Keratinocyte (primary cell): ENCODE data around the gene RGS17. TPM values are rescaled to one million over a fixed set of nuclear protein-coding genes. Genes with fewer than 3 reads are reported as not detected.
"Not testable (repeated sequence)": the region's sequence is repeated elsewhere in the genome, so short reads cannot be mapped to it uniquely, and the experiment has no call there.

Source experiments
- DNase-seq: peaks from one replicate; pipeline ENCODE4 v3.0.0-alpha.2; 2011; ENCODE audit warnings: low read depth, missing footprints, low spot score
- FAIRE-seq: peaks from 2 replicates; lab custom pipeline; 2011; peaks lifted over from hg19 to GRCh38; lab: Jason Lieb, UNC
- H2AFZ ChIP-seq: 2 replicates; pipeline ENCODE4 v1.6.0; 2012; ENCODE audit warnings: low read length, control low read depth, inconsistent platforms; ENCODE audit not compliant: control insufficient read depth
- H3K27ac ChIP-seq: 2 replicates; pipeline ENCODE4 v1.5.1; 2011; ENCODE audit warnings: low read length; ENCODE audit not compliant: control insufficient read depth, insufficient read depth
- H3K27me3 ChIP-seq: 3 replicates; pipeline ENCODE4 v1.6.0; 2011; ENCODE audit warnings: low read length; ENCODE audit not compliant: control insufficient read depth, insufficient read depth; ENCODE audit errors: extremely low read depth
- H3K36me3 ChIP-seq, 2 experiments: 2 replicates in 1 of 2; 3 replicates in 1 of 2; pipeline ENCODE4 v1.5.1; 2011; ENCODE audit warnings: low read length in 2 of 2, mild to moderate bottlenecking in 1 of 2; ENCODE audit not compliant: control insufficient read depth in 2 of 2, insufficient read depth in 2 of 2; ENCODE audit errors: extremely low read depth in 1 of 2
- H3K4me1 ChIP-seq: 3 replicates; pipeline ENCODE4 v1.5.1; 2011; ENCODE audit warnings: low read length; ENCODE audit not compliant: control insufficient read depth, insufficient read depth; ENCODE audit errors: extremely low read depth
- H3K4me2 ChIP-seq: 3 replicates; pipeline ENCODE4 v1.6.0; 2011; ENCODE audit warnings: low read depth, low read length; ENCODE audit not compliant: control insufficient read depth, insufficient read depth; ENCODE audit errors: extremely low read depth
- H3K4me3 ChIP-seq, 3 experiments: fragments of 200-600 bp in 1 of 3; sonication (generic) in 1 of 3; 2 replicates in 2 of 3; 3 replicates in 1 of 3; pipeline ENCODE4 v1.5.1; 2011 to 2016; ENCODE audit warnings: low read length in 3 of 3, mild to moderate bottlenecking in 3 of 3, control low read depth in 2 of 3, inconsistent platforms in 1 of 3, low read depth in 1 of 3, mixed read lengths in 1 of 3, mixed run types in 1 of 3, moderate library complexity in 1 of 3; ENCODE audit not compliant: control insufficient read depth in 2 of 3, insufficient read depth in 2 of 3; ENCODE audit errors: extremely low read depth in 1 of 3
- H3K79me2 ChIP-seq: 2 replicates; pipeline ENCODE4 v1.6.0; 2012; ENCODE audit warnings: low read length; ENCODE audit not compliant: control insufficient read depth, insufficient read depth
- H3K9ac ChIP-seq: 3 replicates; pipeline ENCODE4 v1.6.0; 2011; ENCODE audit warnings: low read length; ENCODE audit not compliant: control insufficient read depth, insufficient read depth; ENCODE audit errors: extremely low read depth
- H3K9me1 ChIP-seq: 3 replicates; pipeline ENCODE4 v1.6.0; 2011; ENCODE audit warnings: low read length; ENCODE audit not compliant: control insufficient read depth, insufficient read depth; ENCODE audit errors: extremely low read depth
- H3K9me3 ChIP-seq: 2 replicates; pipeline ENCODE4 v1.5.1; 2012; ENCODE audit warnings: low read depth, low read length; ENCODE audit not compliant: control insufficient read depth
- H4K20me1 ChIP-seq: 3 replicates; pipeline ENCODE4 v1.6.0; 2011; ENCODE audit warnings: low read length; ENCODE audit not compliant: control insufficient read depth, insufficient read depth; ENCODE audit errors: extremely low read depth
- CTCF ChIP-seq, 3 experiments: IDR thresholded peaks in 1 of 3; conservative IDR thresholded peaks in 1 of 3; optimal IDR thresholded peaks in 1 of 3; 2 replicates in 2 of 3; 3 replicates in 1 of 3; pipeline versions ENCODE3 to v1.5.1; 2011; ENCODE audit warnings: low read length in 3 of 3, mild to moderate bottlenecking in 3 of 3, moderate library complexity in 2 of 3, control low read depth in 1 of 3, inconsistent platforms in 1 of 3; ENCODE audit not compliant: insufficient read depth in 2 of 3; ENCODE audit errors: extremely low read depth in 1 of 3
- EZH2 ChIP-seq: IDR thresholded peaks from one replicate; pipeline ENCODE4 v1.6.1; 2012; ENCODE audit warnings: inconsistent platforms, mild to moderate bottlenecking, low read length, moderate library complexity
- dilution Hi-C: fragments of 300-500 bp; cut with MboI; formaldehyde crosslinking; loops from one replicate; pipeline ENCODE4 v1.7.0; 2020; ENCODE audit warnings: low sequenced_read_pairs; ENCODE audit not compliant: extremely low pct_ligation_motif_present
- polyA plus RNA-seq, 5 experiments: library from polyadenylated mRNA; depleted of rRNA in 3 of 5; stranded (reverse) in 3 of 5; stranded (forward) in 1 of 5; unstranded in 1 of 5; fragments of >200 nt; gene quantifications; 1 replicate in 1 of 5; 2 replicates in 3 of 5; 3 replicates in 1 of 5; pipeline versions ENCODE4 v1.2.1 to v1.2.3, GENCODE V29; 2011 to 2012; ENCODE audit warnings: missing spikeins in 2 of 5, low read depth in 1 of 5, low replicate concordance in 1 of 5

The RGS17 gene
- polyA plus RNA-seq, 1 donor (not counting 4 experiments of a cell fraction or from before 2014, with no cell fraction given): 0.22 TPM

GRCh38 chr6:153001767-153002612 lies 129.1 kb downstream of the RGS17 start:
- Histone ChIP-seq H3K9ac (peak overlapping the region; percentile 93), H3K9me3 (no peaks in the 10 kb centered on the region), H3K27ac (peak overlapping the region; percentile 90), H3K79me2 (peaks cover 54% of the 10 kb centered on the region), H3K4me1 (peaks cover 15% of the 10 kb centered on the region), H3K36me3 (peaks cover 0 to 15% of the 10 kb centered on the region in 2 experiments), H3K9me1 (no peaks in the 10 kb centered on the region), H4K20me1 (peaks cover 3% of the 10 kb centered on the region), H3K27me3 (no peaks in the 10 kb centered on the region), H3K4me2 (peak overlapping the region; percentile 81), H2AFZ (peak overlapping the region; percentile 74), H3K4me3 (peak overlapping the region; percentile 55 to 99 (median 98))
- FAIRE-seq (no peak), DNase-seq (no peak)
- dilution Hi-C loops: no loop called here
- TF ChIP-seq CTCF (optimal IDR thresholded peaks at IDR 0.05 in 1 of 3, IDR thresholded peaks at IDR 0.05 in 1 of 3, conservative IDR thresholded peaks at IDR 0.05 in 1 of 3; ENCODE audit: extremely low read depth in 1 of 3, insufficient read depth in 2 of 3, low read length in 3 of 3) (no peak), EZH2 (no peak)

- H3K4me1 ChIP-seq: peaks cover 15% of the 10 kb centered on the region
These were observed 130.3 kb downstream of the RGS17 start for GRCh38 chr6:153000790-153001189.

More at GRCh38 chr6:153000790-153001189, 130.3 kb downstream of the RGS17 start:
- H3K9ac ChIP-seq, H4K20me1 ChIP-seq, FAIRE-seq, H3K27me3 ChIP-seq, H3K9me1 ChIP-seq, dilution Hi-C loops, H3K9me3 ChIP-seq, H2AFZ ChIP-seq, H3K27ac ChIP-seq, H3K4me3 ChIP-seq, DNase-seq: not testable (repeated sequence)
- Histone ChIP-seq H3K79me2 (peaks cover 64% of the 10 kb centered on the region), H3K4me2 (peak overlapping the region; percentile 81), H3K36me3 (peaks cover 0 to 15% of the 10 kb centered on the region in 2 experiments)
